Measurements from ENCODE around the gene DNM3.

DNM3 gene

GRCh38 chr1:171935086-171935485 lies 93.8 kb downstream of the DNM3 start:
- Histone ChIP-seq H3K9me3 (ENCODE audit: control insufficient read depth in 1 of 2, low read length in 2 of 2) (no peaks in the 10 kb centered on the region), H3K4me1 (ENCODE audit: control insufficient read depth in 1 of 2, insufficient read depth in 2 of 2, low read length in 2 of 2) (no peaks in the 10 kb centered on the region)

GRCh38 chr1:171935664-171936063 lies 94.4 kb downstream of the DNM3 start:
- no peaks in the 10 kb centered on the region for H3K4me1 ChIP-seq (ENCODE audit: control insufficient read depth in 1 of 2, insufficient read depth in 2 of 2, low read length in 2 of 2)
- H3K9me3 ChIP-seq (ENCODE audit: control insufficient read depth in 1 of 2, low read length in 2 of 2) = no peaks in the 10 kb centered on the region
- no peak overlapping the region for H3K27ac ChIP-seq (ENCODE audit: low read depth, low read length)
- H3K36me3 ChIP-seq (ENCODE audit: control insufficient read depth in 1 of 2, insufficient read depth in 2 of 2, low read length in 2 of 2) = no peaks in the 10 kb centered on the region
- no peak overlapping the region for H3K4me3 ChIP-seq (ENCODE audit: low read depth in 1 of 2, low read length in 2 of 2)
- no peak overlapping the region for H3K9ac ChIP-seq (ENCODE audit: low read depth in 1 of 2, low read length in 2 of 2)
- H3K27me3 ChIP-seq (ENCODE audit: control insufficient read depth in 1 of 2, insufficient read depth in 2 of 2, low read length in 2 of 2) = no peaks in the 10 kb centered on the region

More at GRCh38 chr1:171935086-171935485, 93.8 kb downstream of the DNM3 start:
- Histone ChIP-seq H3K9ac (ENCODE audit: low read depth in 1 of 2, low read length in 2 of 2) (no peak overlapping the region), H3K36me3 (ENCODE audit: control insufficient read depth in 1 of 2, insufficient read depth in 2 of 2, low read length in 2 of 2) (no peaks in the 10 kb centered on the region), H3K4me3 (ENCODE audit: low read depth in 1 of 2, low read length in 2 of 2) (no peak overlapping the region), H3K27ac (ENCODE audit: low read depth, low read length) (no peak overlapping the region), H3K27me3 (ENCODE audit: control insufficient read depth in 1 of 2, insufficient read depth in 2 of 2, low read length in 2 of 2) (no peaks in the 10 kb centered on the region)

DNA sequence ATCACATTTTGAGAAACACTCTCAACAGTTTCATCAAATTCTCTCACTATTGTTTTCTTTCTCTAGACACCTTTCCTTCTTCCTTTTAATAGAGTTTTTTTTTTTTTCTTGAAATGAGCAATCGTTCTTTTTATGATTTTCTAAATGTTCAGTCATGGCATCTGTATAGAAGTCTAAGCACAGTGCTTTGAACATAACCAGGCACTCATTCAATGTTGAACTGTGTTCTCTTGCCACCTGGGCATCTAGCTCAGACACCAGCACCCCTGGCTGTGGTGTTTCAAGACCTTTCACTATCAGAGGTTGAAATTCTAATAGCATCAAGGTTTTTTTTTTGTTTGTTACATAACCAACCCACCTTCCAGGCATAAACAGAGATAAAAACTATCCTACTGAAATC lies 96.6 kb downstream of the DNM3 start:
- Histone ChIP-seq H3K9ac (ENCODE audit: low read depth in 1 of 2, low read length in 2 of 2) (no peak overlapping the region), H3K4me1 (ENCODE audit: control insufficient read depth in 1 of 2, insufficient read depth in 2 of 2, low read length in 2 of 2) (no peaks in the 10 kb centered on the region), H3K27me3 (ENCODE audit: control insufficient read depth in 1 of 2, insufficient read depth in 2 of 2, low read length in 2 of 2) (no peaks in the 10 kb centered on the region), H3K27ac (ENCODE audit: low read depth, low read length) (no peak overlapping the region), H3K9me3 (ENCODE audit: control insufficient read depth in 1 of 2, low read length in 2 of 2) (no peaks in the 10 kb centered on the region), H3K4me3 (ENCODE audit: low read depth in 1 of 2, low read length in 2 of 2) (no peak overlapping the region), H3K36me3 (ENCODE audit: control insufficient read depth in 1 of 2, insufficient read depth in 2 of 2, low read length in 2 of 2) (no peaks in the 10 kb centered on the region)

GRCh38 chr1:171939740-171940139 lies 98.4 kb downstream of the DNM3 start:
- Histone ChIP-seq H3K9me3 (ENCODE audit: control insufficient read depth in 1 of 2, low read length in 2 of 2) (no peaks in the 10 kb centered on the region), H3K4me1 (ENCODE audit: control insufficient read depth in 1 of 2, insufficient read depth in 2 of 2, low read length in 2 of 2) (no peaks in the 10 kb centered on the region), H3K27ac (ENCODE audit: low read depth, low read length) (no peak overlapping the region), H3K36me3 (ENCODE audit: control insufficient read depth in 1 of 2, insufficient read depth in 2 of 2, low read length in 2 of 2) (no peaks in the 10 kb centered on the region), H3K4me3 (ENCODE audit: low read depth in 1 of 2, low read length in 2 of 2) (no peak overlapping the region), H3K9ac (ENCODE audit: low read depth in 1 of 2, low read length in 2 of 2) (no peak overlapping the region), H3K27me3 (ENCODE audit: control insufficient read depth in 1 of 2, insufficient read depth in 2 of 2, low read length in 2 of 2) (no peaks in the 10 kb centered on the region)

DNA sequence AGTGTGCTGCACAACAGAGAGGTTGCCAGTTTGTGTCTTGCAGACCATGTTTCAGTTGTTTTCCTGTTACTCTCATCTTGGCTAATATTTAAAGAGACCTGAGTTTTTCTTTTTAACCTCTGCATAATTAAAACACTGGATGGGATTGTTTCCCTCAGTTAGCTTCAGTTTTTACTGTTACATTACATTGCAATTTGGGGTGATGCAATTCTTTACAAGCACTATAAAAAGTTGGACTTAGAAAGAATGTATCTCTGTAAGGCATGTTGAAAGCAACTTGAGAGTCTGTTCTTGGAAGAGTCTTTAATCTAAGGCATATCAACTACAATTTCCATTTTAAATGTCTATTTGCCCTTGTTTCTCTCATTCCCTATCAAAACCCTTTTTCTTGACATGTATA lies 99.1 kb downstream of the DNM3 start:
- H3K9me3 ChIP-seq (ENCODE audit: control insufficient read depth in 1 of 2, low read length in 2 of 2) = no peaks in the 10 kb centered on the region
- no peak overlapping the region for H3K9ac ChIP-seq (ENCODE audit: low read depth in 1 of 2, low read length in 2 of 2)
- H3K27ac ChIP-seq (ENCODE audit: low read depth, low read length) = no peak overlapping the region
- H3K36me3 ChIP-seq (ENCODE audit: control insufficient read depth in 1 of 2, insufficient read depth in 2 of 2, low read length in 2 of 2) = no peaks in the 10 kb centered on the region
- H3K4me1 ChIP-seq (ENCODE audit: control insufficient read depth in 1 of 2, insufficient read depth in 2 of 2, low read length in 2 of 2) = no peaks in the 10 kb centered on the region
- no peaks in the 10 kb centered on the region for H3K27me3 ChIP-seq (ENCODE audit: control insufficient read depth in 1 of 2, insufficient read depth in 2 of 2, low read length in 2 of 2)
- no peak overlapping the region for H3K4me3 ChIP-seq (ENCODE audit: low read depth in 1 of 2, low read length in 2 of 2)

GRCh38 chr1:171941920-171942319 lies 100.6 kb downstream of the DNM3 start:
- H3K27ac ChIP-seq (ENCODE audit: low read depth, low read length) = no peak overlapping the region
- no peak overlapping the region for H3K9ac ChIP-seq (ENCODE audit: low read depth in 1 of 2, low read length in 2 of 2)
- no peak overlapping the region for H3K4me3 ChIP-seq (ENCODE audit: low read depth in 1 of 2, low read length in 2 of 2)
- no peaks in the 10 kb centered on the region for H3K4me1 ChIP-seq (ENCODE audit: control insufficient read depth in 1 of 2, insufficient read depth in 2 of 2, low read length in 2 of 2)
- H3K36me3 ChIP-seq (ENCODE audit: control insufficient read depth in 1 of 2, insufficient read depth in 2 of 2, low read length in 2 of 2) = no peaks in the 10 kb centered on the region
- no peaks in the 10 kb centered on the region for H3K27me3 ChIP-seq (ENCODE audit: control insufficient read depth in 1 of 2, insufficient read depth in 2 of 2, low read length in 2 of 2)
- H3K9me3 ChIP-seq (ENCODE audit: control insufficient read depth in 1 of 2, low read length in 2 of 2) = no peaks in the 10 kb centered on the region

GRCh38 chr1:171943973-171944561 lies 102.8 kb downstream of the DNM3 start:
- Histone ChIP-seq H3K9ac (ENCODE audit: low read depth in 1 of 2, low read length in 2 of 2) (no peak overlapping the region), H3K27me3 (ENCODE audit: control insufficient read depth in 1 of 2, insufficient read depth in 2 of 2, low read length in 2 of 2) (no peaks in the 10 kb centered on the region), H3K9me3 (ENCODE audit: control insufficient read depth in 1 of 2, low read length in 2 of 2) (no peaks in the 10 kb centered on the region), H3K27ac (ENCODE audit: low read depth, low read length) (no peak overlapping the region), H3K4me3 (ENCODE audit: low read depth in 1 of 2, low read length in 2 of 2) (no peak overlapping the region), H3K4me1 (ENCODE audit: control insufficient read depth in 1 of 2, insufficient read depth in 2 of 2, low read length in 2 of 2) (no peaks in the 10 kb centered on the region), H3K36me3 (ENCODE audit: control insufficient read depth in 1 of 2, insufficient read depth in 2 of 2, low read length in 2 of 2) (no peaks in the 10 kb centered on the region)

- no peaks in the 10 kb centered on the region for H3K9me3 ChIP-seq (ENCODE audit: control insufficient read depth in 1 of 2, low read length in 2 of 2)
- H3K9ac ChIP-seq (ENCODE audit: low read depth in 1 of 2, low read length in 2 of 2) = no peak overlapping the region
- H3K4me3 ChIP-seq (ENCODE audit: low read depth in 1 of 2, low read length in 2 of 2) = no peak overlapping the region
- H3K27ac ChIP-seq (ENCODE audit: low read depth, low read length) = no peak overlapping the region
- H3K36me3 ChIP-seq (ENCODE audit: control insufficient read depth in 1 of 2, insufficient read depth in 2 of 2, low read length in 2 of 2) = no peaks in the 10 kb centered on the region
- H3K4me1 ChIP-seq (ENCODE audit: control insufficient read depth in 1 of 2, insufficient read depth in 2 of 2, low read length in 2 of 2) = no peaks in the 10 kb centered on the region
- no peaks in the 10 kb centered on the region for H3K27me3 ChIP-seq (ENCODE audit: control insufficient read depth in 1 of 2, insufficient read depth in 2 of 2, low read length in 2 of 2)
These were observed 107.2 kb downstream of the DNM3 start for GRCh38 chr1:171948511-171948910.

- Histone ChIP-seq H3K9ac (ENCODE audit: low read depth in 1 of 2, low read length in 2 of 2) (no peak overlapping the region), H3K27me3 (ENCODE audit: control insufficient read depth in 1 of 2, insufficient read depth in 2 of 2, low read length in 2 of 2) (no peaks in the 10 kb centered on the region), H3K9me3 (ENCODE audit: control insufficient read depth in 1 of 2, low read length in 2 of 2) (no peaks in the 10 kb centered on the region), H3K4me1 (ENCODE audit: control insufficient read depth in 1 of 2, insufficient read depth in 2 of 2, low read length in 2 of 2) (no peaks in the 10 kb centered on the region), H3K4me3 (ENCODE audit: low read depth in 1 of 2, low read length in 2 of 2) (no peak overlapping the region), H3K27ac (ENCODE audit: low read depth, low read length) (no peak overlapping the region), H3K36me3 (ENCODE audit: control insufficient read depth in 1 of 2, insufficient read depth in 2 of 2, low read length in 2 of 2) (no peaks in the 10 kb centered on the region)
These were observed 108.0 kb downstream of the DNM3 start for GRCh38 chr1:171949316-171949715.

- no peaks in the 10 kb centered on the region for H3K27me3 ChIP-seq (ENCODE audit: control insufficient read depth in 1 of 2, insufficient read depth in 2 of 2, low read length in 2 of 2)
- no peaks in the 10 kb centered on the region for H3K4me1 ChIP-seq (ENCODE audit: control insufficient read depth in 1 of 2, insufficient read depth in 2 of 2, low read length in 2 of 2)
- H3K36me3 ChIP-seq (ENCODE audit: control insufficient read depth in 1 of 2, insufficient read depth in 2 of 2, low read length in 2 of 2) = no peaks in the 10 kb centered on the region
- no peak overlapping the region for H3K9ac ChIP-seq (ENCODE audit: low read depth in 1 of 2, low read length in 2 of 2)
- H3K4me3 ChIP-seq (ENCODE audit: low read depth in 1 of 2, low read length in 2 of 2) = no peak overlapping the region
- H3K9me3 ChIP-seq (ENCODE audit: control insufficient read depth in 1 of 2, low read length in 2 of 2) = no peaks in the 10 kb centered on the region
- no peak overlapping the region for H3K27ac ChIP-seq (ENCODE audit: low read depth, low read length)
These were observed 112.5 kb downstream of the DNM3 start for GRCh38 chr1:171953835-171954234.

DNA sequence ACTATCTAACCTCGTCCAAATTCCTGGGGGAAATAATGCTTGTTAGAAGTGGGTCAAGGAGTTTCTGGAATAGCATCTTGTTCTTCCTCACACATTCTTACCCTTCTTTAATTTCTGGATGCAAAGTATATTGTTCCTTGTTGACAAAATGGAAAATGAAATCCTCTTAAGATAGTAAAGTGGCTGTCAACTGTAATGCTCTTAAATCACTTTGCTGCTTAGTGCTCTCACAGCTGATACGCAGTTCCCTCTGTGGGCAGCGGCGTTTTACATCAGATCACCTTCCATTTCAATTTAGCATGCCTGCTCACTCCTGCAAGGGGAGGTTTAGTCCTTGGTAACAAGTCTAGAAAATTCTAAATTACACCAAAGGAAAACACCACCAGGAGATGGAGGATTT lies 113.1 kb downstream of the DNM3 start:
- Histone ChIP-seq H3K4me3 (ENCODE audit: low read depth in 1 of 2, low read length in 2 of 2) (no peak overlapping the region), H3K9me3 (ENCODE audit: control insufficient read depth in 1 of 2, low read length in 2 of 2) (no peaks in the 10 kb centered on the region), H3K27ac (ENCODE audit: low read depth, low read length) (no peak overlapping the region), H3K9ac (ENCODE audit: low read depth in 1 of 2, low read length in 2 of 2) (no peak overlapping the region), H3K27me3 (ENCODE audit: control insufficient read depth in 1 of 2, insufficient read depth in 2 of 2, low read length in 2 of 2) (no peaks in the 10 kb centered on the region), H3K4me1 (ENCODE audit: control insufficient read depth in 1 of 2, insufficient read depth in 2 of 2, low read length in 2 of 2) (no peaks in the 10 kb centered on the region), H3K36me3 (ENCODE audit: control insufficient read depth in 1 of 2, insufficient read depth in 2 of 2, low read length in 2 of 2) (no peaks in the 10 kb centered on the region)
